ENCODE results near the gene CPAMD8. TPM values are rescaled to one million over a fixed set of nuclear protein-coding genes. Genes with fewer than 3 reads are reported as not detected.

CPAMD8 gene
- total and polyA plus RNA-seq, 2 of the 8 experiments (the other 6 are each of a cell fraction or from before 2014, with no cell fraction given), result 6.1 to 9.2 TPM

DNA sequence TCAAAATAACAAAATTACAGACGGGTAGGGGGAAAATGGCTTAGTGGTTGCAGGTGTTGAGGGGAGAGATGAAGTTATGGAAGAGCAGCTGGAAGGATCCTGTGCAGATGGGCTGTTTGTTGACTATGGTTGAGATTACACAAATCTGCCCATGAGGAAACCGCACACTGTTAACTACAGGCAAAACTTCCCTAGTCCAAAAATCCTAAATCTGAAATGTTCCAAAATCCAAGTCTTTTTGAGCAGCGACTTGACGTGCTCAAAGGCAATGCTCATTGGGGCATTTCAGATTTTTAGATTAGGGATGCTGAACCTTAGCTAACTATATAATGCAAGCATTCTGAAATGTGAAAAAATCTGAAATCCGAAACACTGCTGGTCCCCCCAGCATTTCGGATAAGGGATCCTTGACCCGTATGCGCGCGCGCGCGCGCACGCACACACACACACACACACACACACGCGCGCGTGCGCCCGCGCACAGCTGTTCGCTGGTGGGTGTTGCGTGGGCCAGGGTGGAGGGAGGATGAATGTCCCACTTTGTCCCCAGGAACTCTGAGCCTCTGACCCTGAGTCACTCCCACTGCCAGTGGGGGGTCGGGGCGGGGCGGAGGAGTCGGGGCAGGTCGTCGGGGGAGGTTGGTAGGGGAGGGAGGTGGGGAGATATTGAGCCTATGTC is 131.0 kb downstream of the CPAMD8 start (continued):
- TF ChIP-seq, protein P1, sequence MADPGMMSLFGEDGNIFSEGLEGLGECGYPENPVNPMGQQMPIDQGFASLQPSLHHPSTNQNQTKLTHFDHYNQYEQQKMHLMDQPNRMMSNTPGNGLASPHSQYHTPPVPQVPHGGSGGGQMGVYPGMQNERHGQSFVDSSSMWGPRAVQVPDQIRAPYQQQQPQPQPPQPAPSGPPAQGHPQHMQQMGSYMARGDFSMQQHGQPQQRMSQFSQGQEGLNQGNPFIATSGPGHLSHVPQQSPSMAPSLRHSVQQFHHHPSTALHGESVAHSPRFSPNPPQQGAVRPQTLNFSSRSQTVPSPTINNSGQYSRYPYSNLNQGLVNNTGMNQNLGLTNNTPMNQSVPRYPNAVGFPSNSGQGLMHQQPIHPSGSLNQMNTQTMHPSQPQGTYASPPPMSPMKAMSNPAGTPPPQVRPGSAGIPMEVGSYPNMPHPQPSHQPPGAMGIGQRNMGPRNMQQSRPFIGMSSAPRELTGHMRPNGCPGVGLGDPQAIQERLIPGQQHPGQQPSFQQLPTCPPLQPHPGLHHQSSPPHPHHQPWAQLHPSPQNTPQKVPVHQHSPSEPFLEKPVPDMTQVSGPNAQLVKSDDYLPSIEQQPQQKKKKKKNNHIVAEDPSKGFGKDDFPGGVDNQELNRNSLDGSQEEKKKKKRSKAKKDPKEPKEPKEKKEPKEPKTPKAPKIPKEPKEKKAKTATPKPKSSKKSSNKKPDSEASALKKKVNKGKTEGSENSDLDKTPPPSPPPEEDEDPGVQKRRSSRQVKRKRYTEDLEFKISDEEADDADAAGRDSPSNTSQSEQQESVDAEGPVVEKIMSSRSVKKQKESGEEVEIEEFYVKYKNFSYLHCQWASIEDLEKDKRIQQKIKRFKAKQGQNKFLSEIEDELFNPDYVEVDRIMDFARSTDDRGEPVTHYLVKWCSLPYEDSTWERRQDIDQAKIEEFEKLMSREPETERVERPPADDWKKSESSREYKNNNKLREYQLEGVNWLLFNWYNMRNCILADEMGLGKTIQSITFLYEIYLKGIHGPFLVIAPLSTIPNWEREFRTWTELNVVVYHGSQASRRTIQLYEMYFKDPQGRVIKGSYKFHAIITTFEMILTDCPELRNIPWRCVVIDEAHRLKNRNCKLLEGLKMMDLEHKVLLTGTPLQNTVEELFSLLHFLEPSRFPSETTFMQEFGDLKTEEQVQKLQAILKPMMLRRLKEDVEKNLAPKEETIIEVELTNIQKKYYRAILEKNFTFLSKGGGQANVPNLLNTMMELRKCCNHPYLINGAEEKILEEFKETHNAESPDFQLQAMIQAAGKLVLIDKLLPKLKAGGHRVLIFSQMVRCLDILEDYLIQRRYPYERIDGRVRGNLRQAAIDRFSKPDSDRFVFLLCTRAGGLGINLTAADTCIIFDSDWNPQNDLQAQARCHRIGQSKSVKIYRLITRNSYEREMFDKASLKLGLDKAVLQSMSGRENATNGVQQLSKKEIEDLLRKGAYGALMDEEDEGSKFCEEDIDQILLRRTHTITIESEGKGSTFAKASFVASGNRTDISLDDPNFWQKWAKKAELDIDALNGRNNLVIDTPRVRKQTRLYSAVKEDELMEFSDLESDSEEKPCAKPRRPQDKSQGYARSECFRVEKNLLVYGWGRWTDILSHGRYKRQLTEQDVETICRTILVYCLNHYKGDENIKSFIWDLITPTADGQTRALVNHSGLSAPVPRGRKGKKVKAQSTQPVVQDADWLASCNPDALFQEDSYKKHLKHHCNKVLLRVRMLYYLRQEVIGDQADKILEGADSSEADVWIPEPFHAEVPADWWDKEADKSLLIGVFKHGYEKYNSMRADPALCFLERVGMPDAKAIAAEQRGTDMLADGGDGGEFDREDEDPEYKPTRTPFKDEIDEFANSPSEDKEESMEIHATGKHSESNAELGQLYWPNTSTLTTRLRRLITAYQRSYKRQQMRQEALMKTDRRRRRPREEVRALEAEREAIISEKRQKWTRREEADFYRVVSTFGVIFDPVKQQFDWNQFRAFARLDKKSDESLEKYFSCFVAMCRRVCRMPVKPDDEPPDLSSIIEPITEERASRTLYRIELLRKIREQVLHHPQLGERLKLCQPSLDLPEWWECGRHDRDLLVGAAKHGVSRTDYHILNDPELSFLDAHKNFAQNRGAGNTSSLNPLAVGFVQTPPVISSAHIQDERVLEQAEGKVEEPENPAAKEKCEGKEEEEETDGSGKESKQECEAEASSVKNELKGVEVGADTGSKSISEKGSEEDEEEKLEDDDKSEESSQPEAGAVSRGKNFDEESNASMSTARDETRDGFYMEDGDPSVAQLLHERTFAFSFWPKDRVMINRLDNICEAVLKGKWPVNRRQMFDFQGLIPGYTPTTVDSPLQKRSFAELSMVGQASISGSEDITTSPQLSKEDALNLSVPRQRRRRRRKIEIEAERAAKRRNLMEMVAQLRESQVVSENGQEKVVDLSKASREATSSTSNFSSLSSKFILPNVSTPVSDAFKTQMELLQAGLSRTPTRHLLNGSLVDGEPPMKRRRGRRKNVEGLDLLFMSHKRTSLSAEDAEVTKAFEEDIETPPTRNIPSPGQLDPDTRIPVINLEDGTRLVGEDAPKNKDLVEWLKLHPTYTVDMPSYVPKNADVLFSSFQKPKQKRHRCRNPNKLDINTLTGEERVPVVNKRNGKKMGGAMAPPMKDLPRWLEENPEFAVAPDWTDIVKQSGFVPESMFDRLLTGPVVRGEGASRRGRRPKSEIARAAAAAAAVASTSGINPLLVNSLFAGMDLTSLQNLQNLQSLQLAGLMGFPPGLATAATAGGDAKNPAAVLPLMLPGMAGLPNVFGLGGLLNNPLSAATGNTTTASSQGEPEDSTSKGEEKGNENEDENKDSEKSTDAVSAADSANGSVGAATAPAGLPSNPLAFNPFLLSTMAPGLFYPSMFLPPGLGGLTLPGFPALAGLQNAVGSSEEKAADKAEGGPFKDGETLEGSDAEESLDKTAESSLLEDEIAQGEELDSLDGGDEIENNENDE (IDR thresholded peaks at IDR 0.05; ENCODE audit: insufficient replicate concordance, low read length), result no peak

Data from H1 (cell line).